Stimulated activated CD8-positive, alpha-beta memory T cell treated with anti-CD3 and anti-CD28 coated beads, Interleukin-4, amount 100 ng/mL, for 1 hour (primary cell): Measurements from ENCODE around the gene HDAC8.

ENCODE experiments used
- DNase-seq, 2 donors: peaks; one replicate each; pipeline ENCODE4 v3.0.0-alpha.2; 2020; ENCODE audit warnings: low read depth in 2 of 2, low spot score in 1 of 2

Gene HDAC8

DNA sequence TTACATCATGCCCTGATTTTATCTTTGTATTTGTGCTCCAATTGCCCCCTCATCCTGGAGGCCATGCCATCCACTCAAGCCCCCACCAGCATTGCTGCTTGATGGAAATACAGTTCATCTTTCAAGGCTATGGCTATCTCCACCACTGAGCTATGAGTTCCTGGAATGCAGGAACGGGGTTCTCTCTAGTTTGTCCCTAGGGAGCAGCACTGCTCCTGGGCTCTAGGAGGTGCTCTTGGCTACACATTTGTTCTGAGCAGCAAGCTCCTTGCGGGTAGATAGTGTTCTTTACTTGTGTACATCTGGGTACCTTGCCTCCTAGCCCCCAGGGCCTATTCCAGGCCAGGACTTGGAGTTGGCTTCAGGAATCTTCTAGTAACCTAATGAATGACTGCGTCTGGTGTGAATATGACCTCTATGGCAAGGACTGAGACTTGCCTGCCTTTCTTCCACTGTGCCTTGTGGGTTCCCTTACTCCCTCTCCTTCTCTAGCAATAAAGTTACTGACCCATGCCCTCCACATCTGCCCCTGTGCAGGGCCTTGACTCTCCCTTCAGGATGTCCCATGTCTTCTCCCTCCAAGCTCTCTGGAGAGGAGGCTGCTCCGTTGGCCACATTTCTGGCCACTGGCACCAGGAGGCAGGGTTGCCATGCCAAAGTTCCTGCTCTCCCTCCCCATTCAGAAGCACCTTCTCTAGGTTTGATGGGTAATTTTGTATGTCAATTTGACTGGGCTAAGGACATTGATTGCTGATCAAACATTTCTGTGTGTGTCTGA lies 274.5 kb downstream of the HDAC8 start:
- no peak for DNase-seq

- DNase-seq, result no peak
These were observed 275.7 kb downstream of the HDAC8 start for GRCh38 chrX:72296991-72297390.

- DNase-seq, result no peak
These were observed 276.9 kb downstream of the HDAC8 start for GRCh38 chrX:72295745-72296144.

DNA sequence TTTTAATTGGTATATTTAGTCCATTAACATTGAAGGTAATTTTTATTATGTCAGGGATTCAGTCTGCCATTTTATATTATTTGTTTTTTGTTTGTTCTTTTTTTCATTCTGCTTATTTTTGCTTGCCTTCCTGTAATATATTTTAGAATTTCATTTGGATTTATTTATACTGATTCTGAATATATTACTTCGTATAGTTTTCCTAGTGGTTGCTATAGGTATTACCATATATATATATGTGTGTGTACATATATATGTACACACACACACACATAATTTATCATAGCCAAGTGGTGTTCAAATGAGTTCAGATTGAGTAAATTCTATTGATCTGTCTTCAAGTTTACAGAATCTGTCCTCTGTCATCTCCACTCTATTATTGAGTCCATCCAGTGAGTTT lies 278.1 kb downstream of the HDAC8 start:
- DNase-seq, result no peak

DNA sequence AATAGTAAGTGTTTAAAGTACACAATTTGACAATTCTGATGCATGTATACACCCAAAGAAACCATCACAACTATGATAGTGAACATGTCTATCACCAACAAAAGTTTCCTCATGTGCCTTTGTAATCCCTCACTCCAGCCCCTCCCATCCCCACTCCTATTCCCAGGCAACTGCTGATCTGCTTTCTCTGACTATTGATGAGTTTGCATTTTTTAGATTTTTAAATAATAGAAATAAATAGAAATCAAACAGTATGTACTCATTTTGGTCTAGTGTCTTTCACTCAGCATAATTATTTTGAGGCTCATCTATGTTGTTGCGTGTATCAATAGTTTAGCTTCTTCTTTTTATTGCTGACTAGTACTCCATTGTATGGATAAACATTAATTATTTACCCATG lies 290.3 kb downstream of the HDAC8 start:
- no peak for DNase-seq

GRCh38 chrX:72280321-72280845 lies 292.3 kb downstream of the HDAC8 start:
- DNase-seq, result no peak
